ENCODE results near the gene NPIPA3.
"Not testable (repeated sequence)": the region's sequence is repeated elsewhere in the genome, so short reads cannot be mapped to it uniquely, and the experiment has no call there.

NPIPA3 gene

GRCh38 chr16:14742273-14743128, 39.3 kb downstream of the NPIPA3 start, which contains the start of gene NPIPA2:
TSS of gene NPIPA2 (plus strand) at chr16:14742533. CDS start at chr16:14748066, 5,533 bp downstream.
- DNase-seq (ENCODE audit: low read depth, low spot score): not testable (repeated sequence)

GRCh38 chr16:14773654-14774053, 70.4 kb downstream of the NPIPA3 start:
- DNase-seq (ENCODE audit: low read depth, low spot score): not testable (repeated sequence)

- DNase-seq (ENCODE audit: low read depth, low spot score): not testable (repeated sequence)
Measured at GRCh38 chr16:14775624-14776023, 72.4 kb downstream of the NPIPA3 start.
